IPS-18a (cell line): Measurements from ENCODE around the gene CMSS1.

ENCODE experiments used
- H3K27ac ChIP-seq: one replicate; pipeline ENCODE4 v1.5.1; 2013; ENCODE audit warnings: low read length
- H3K27me3 ChIP-seq: one replicate; pipeline ENCODE4 v1.6.1; 2013; ENCODE audit warnings: mild to moderate bottlenecking, low read length; ENCODE audit not compliant: control insufficient read depth, insufficient read depth
- H3K36me3 ChIP-seq: one replicate; pipeline ENCODE4 v1.6.1; 2013; ENCODE audit warnings: low read depth, low read length; ENCODE audit not compliant: control insufficient read depth
- H3K4me1 ChIP-seq: one replicate; pipeline ENCODE4 v1.6.1; 2013; ENCODE audit warnings: low read depth, low read length; ENCODE audit not compliant: control insufficient read depth
- H3K4me3 ChIP-seq: one replicate; pipeline ENCODE4 v1.5.1; 2013; ENCODE audit warnings: low read length
- H3K9ac ChIP-seq: one replicate; pipeline ENCODE4 v1.6.1; 2013; ENCODE audit warnings: mild to moderate bottlenecking, low read length, moderate library complexity
- H3K9me3 ChIP-seq: one replicate; pipeline ENCODE4 v1.6.1; 2013; ENCODE audit warnings: low read depth, low read length; ENCODE audit not compliant: control insufficient read depth

The CMSS1 gene

DNA sequence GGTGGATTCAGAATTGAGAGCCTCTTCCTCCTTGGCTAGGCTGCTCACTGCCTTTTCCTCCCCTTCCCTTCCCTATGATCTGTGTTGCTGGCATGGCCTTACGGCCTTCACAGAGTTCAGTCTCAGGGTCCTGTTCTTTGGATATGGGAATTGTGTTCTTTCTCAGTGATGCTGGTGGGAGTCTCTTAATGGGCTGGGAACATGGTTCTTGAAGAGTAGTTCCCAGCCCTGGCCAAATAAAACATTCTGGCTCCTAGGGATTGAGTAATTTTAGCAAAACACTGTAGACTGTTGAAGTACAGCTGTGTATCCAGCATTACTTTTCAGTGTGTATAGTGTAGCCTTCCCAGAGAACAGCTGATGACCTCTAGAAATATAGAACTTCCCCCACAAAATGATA lies 319.3 kb downstream of the CMSS1 start:
- no peaks in the 10 kb centered on the region for H3K27me3 ChIP-seq
- H3K4me3 ChIP-seq, result no peak overlapping the region
- no peaks in the 10 kb centered on the region for H3K36me3 ChIP-seq
- H3K9me3 ChIP-seq, result no peaks in the 10 kb centered on the region
- no peak overlapping the region for H3K27ac ChIP-seq
- no peaks in the 10 kb centered on the region for H3K4me1 ChIP-seq
- H3K9ac ChIP-seq, result no peak overlapping the region

GRCh38 chr3:100140976-100141375 lies 323.3 kb downstream of the CMSS1 start:
- Histone ChIP-seq H3K4me3 (no peak overlapping the region), H3K9ac (no peak overlapping the region), H3K9me3 (peaks cover 6% of the 10 kb centered on the region), H3K4me1 (no peaks in the 10 kb centered on the region), H3K27me3 (no peaks in the 10 kb centered on the region), H3K27ac (no peak overlapping the region), H3K36me3 (no peaks in the 10 kb centered on the region)

DNA sequence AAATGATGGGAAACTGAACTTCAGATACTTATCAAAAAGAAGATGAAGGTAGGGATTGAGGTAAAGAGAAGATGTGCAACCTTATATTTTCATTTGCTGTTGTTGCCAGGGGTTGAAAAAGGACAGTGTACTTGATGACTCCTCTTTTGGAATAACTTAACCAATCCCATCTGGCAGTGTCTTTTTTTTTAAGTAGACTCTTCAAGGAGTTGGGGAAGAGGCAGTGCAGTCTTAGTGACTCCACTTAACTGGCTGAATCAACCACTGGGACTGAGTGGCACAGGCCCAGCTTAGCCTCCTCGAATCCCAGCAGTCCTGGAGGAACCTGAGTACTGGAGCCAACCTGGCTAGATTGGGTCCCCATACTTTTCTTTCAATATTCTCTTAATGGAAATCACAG lies 323.9 kb downstream of the CMSS1 start:
- Histone ChIP-seq H3K9me3 (peaks cover 6% of the 10 kb centered on the region), H3K4me1 (no peaks in the 10 kb centered on the region), H3K36me3 (no peaks in the 10 kb centered on the region)

DNA sequence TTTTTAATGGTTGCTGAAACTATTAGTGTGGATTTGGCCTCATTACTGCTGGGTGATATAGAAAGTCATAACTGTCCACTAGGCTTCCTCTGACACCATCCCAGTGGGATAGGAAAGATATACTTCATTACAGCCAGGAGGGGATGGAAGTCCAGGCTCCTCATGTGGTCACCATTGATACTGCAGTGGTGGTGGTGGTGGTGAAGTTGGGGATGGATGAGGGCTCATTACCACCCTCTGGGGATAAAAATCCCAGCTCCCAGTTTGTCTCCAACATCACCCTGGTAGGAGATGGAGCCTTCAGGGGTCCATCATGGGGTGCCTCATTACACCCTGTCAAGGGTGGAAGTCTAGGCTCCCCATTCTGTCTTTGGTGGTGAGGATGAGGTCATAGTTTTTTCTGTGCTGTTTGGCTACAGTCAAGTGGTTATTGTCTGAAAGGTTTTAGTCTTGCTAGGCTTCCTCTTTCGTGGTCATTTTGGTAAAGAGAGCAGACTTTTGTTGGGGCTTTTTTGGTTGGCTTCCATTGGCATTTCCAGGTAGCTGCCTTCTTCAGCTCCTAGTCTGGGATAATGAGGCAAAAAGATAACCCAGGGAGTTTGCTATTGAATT lies 326.7 kb downstream of the CMSS1 start:
- Histone ChIP-seq H3K27me3 (no peaks in the 10 kb centered on the region), H3K4me1 (no peaks in the 10 kb centered on the region), H3K27ac (no peak overlapping the region), H3K4me3 (no peak overlapping the region), H3K9me3 (peaks cover 6% of the 10 kb centered on the region), H3K9ac (no peak overlapping the region), H3K36me3 (no peaks in the 10 kb centered on the region)

More for the DNA sequence above, 323.9 kb downstream of the CMSS1 start:
- Histone ChIP-seq H3K27ac (no peak overlapping the region), H3K4me3 (no peak overlapping the region), H3K9ac (no peak overlapping the region), H3K27me3 (no peaks in the 10 kb centered on the region)

- H3K9me3 ChIP-seq, result no peaks in the 10 kb centered on the region
- H3K27me3 ChIP-seq, result no peaks in the 10 kb centered on the region
- no peaks in the 10 kb centered on the region for H3K36me3 ChIP-seq
- H3K27ac ChIP-seq, result no peak overlapping the region
- no peaks in the 10 kb centered on the region for H3K4me1 ChIP-seq
- no peak overlapping the region for H3K9ac ChIP-seq
- no peak overlapping the region for H3K4me3 ChIP-seq
Observed at GRCh38 chr3:100149130-100149529, 331.5 kb downstream of the CMSS1 start.

GRCh38 chr3:100149713-100150415 lies 332.2 kb downstream of the CMSS1 start:
- Histone ChIP-seq H3K36me3 (no peaks in the 10 kb centered on the region), H3K27ac (no peak overlapping the region), H3K9me3 (no peaks in the 10 kb centered on the region), H3K4me1 (no peaks in the 10 kb centered on the region), H3K4me3 (no peak overlapping the region), H3K9ac (no peak overlapping the region), H3K27me3 (no peaks in the 10 kb centered on the region)

GRCh38 chr3:100150473-100150872 lies 332.8 kb downstream of the CMSS1 start:
- H3K4me3 ChIP-seq, result no peak overlapping the region
- no peak overlapping the region for H3K9ac ChIP-seq
- H3K36me3 ChIP-seq, result no peaks in the 10 kb centered on the region
- H3K27ac ChIP-seq, result no peak overlapping the region
- no peaks in the 10 kb centered on the region for H3K4me1 ChIP-seq
- H3K27me3 ChIP-seq, result no peaks in the 10 kb centered on the region
- H3K9me3 ChIP-seq, result no peaks in the 10 kb centered on the region

- Histone ChIP-seq H3K9me3 (no peaks in the 10 kb centered on the region), H3K9ac (no peak overlapping the region), H3K4me1 (no peaks in the 10 kb centered on the region), H3K27me3 (no peaks in the 10 kb centered on the region), H3K4me3 (no peak overlapping the region), H3K27ac (no peak overlapping the region), H3K36me3 (no peaks in the 10 kb centered on the region)
Observed at GRCh38 chr3:100151024-100151707, 333.5 kb downstream of the CMSS1 start.

GRCh38 chr3:100154171-100154570 lies 336.5 kb downstream of the CMSS1 start:
- no peak overlapping the region for H3K27ac ChIP-seq
- H3K36me3 ChIP-seq, result no peaks in the 10 kb centered on the region
- H3K27me3 ChIP-seq, result no peaks in the 10 kb centered on the region
- H3K9me3 ChIP-seq, result no peaks in the 10 kb centered on the region
- H3K4me3 ChIP-seq, result no peak overlapping the region
- no peak overlapping the region for H3K9ac ChIP-seq
- no peaks in the 10 kb centered on the region for H3K4me1 ChIP-seq

DNA sequence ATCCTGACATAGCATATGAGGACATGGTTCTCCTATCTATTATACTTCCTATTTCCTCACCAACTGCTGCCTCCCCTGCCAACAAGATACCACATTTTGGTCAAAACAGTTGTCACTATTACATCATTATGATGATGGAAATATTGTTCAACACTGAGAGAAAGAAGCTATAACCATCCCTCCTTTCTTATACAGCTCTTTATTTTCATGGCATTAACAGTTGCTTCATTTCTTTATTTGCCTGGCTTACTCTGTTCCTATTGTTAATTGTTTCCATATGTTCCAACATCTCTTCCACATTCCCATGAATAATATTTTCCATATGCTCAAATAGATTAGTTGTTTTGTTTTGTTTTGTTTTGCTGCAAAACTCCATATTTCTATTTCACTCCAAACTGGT lies 337.5 kb downstream of the CMSS1 start:
- H3K9ac ChIP-seq, result no peak overlapping the region
- H3K27me3 ChIP-seq, result no peaks in the 10 kb centered on the region
- no peaks in the 10 kb centered on the region for H3K36me3 ChIP-seq
- no peak overlapping the region for H3K27ac ChIP-seq
- no peak overlapping the region for H3K4me3 ChIP-seq
- H3K9me3 ChIP-seq, result no peaks in the 10 kb centered on the region
- H3K4me1 ChIP-seq, result no peaks in the 10 kb centered on the region

DNA sequence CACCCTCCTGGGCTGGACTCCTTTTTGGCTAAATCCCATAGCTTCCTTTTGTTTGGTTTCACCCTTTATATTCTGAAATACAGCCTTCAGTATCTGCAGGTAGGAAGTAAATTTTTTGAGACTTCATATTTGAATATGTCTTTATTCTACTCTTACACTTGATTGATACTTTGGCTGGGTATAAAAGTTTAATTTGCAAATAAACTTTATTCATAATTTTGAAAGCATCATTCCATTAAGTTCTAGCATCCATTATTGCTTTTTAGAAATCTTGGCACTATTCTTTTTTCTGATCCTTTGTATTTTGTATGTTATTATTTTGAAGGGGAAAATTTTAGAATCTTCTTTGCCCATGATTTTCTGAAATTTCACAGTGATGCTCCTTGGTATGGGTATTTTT lies 337.9 kb downstream of the CMSS1 start:
- H3K27ac ChIP-seq, result no peak overlapping the region

DNA sequence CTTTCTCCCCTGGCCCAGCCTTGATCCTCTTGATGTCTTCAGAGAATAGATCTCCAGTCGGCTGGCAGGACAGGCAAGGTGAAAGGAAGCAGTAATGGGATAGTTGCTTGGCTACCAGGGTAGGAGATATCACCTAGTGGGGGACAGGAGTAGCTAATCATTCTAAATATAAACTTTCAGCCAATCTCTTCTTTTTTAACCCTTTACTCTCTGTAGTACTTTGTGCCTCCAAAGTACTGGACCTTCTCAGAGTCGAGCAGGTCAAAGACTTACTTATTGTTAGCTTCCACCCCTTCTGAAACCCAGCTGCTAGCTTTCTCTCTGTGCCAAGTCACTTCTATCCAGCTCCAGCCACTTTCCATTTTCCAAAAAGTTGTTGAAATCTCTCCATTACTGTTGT lies 340.0 kb downstream of the CMSS1 start:
- no peak overlapping the region for H3K4me3 ChIP-seq
- no peak overlapping the region for H3K27ac ChIP-seq
- no peaks in the 10 kb centered on the region for H3K36me3 ChIP-seq
- no peaks in the 10 kb centered on the region for H3K9me3 ChIP-seq
- H3K27me3 ChIP-seq, result no peaks in the 10 kb centered on the region
- no peaks in the 10 kb centered on the region for H3K4me1 ChIP-seq
- no peak overlapping the region for H3K9ac ChIP-seq

More for the DNA sequence above, 337.9 kb downstream of the CMSS1 start:
- no peaks in the 10 kb centered on the region for H3K36me3 ChIP-seq
- H3K4me1 ChIP-seq, result no peaks in the 10 kb centered on the region
- H3K4me3 ChIP-seq, result no peak overlapping the region
- H3K9me3 ChIP-seq, result no peaks in the 10 kb centered on the region
- H3K9ac ChIP-seq, result no peak overlapping the region
- no peaks in the 10 kb centered on the region for H3K27me3 ChIP-seq
